Activated T-cell treated with anti-CD3 and anti-CD28 coated beads for 24 hours (primary cell): ENCODE results near the gene PPP6R3.

Source experiments
- DNase-seq: peaks from one replicate; pipeline ENCODE4 v3.0.0-alpha.2; 2020; ENCODE audit warnings: low read depth

The PPP6R3 gene

DNA sequence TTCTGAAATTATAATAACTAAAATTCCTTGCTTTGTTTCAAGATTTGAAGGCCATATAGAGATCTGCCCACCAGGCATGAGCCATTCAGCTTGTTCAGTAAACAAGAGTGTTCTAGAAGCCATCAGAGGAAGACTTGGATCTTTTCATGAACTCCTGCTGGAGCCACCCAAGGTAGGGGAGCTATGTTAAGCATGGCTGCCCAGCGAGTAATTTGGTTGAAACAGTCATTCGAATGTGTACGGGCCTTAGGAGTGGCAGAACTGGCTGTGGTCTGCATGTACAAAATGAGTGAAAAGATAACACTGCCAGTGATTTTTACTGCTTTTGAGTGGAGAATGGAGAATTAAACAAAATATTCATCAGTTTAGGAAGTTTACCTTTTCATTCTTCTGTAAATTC is 103.7 kb downstream of the PPP6R3 start:
- DNase-seq = no peak

DNA sequence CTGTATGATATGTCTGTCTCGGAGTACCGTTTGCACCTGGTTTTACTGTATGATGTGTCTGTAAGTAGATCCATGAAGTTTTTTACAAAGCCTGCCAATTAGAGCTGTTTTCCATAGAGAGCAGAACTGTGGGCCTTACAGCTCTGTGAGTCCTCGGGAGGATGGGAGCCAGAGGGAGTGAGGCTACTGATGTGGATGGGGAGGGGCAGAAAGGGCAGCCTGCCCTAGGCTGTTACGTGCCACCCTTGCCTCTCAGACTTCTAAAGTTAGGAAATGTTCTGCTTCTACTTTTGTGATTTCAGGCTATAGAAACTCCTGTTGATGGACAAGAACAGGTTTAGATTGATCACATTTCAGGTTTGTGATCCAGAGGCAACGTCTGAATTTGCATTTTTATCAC is 105.2 kb downstream of the PPP6R3 start:
- no peak for DNase-seq

DNA sequence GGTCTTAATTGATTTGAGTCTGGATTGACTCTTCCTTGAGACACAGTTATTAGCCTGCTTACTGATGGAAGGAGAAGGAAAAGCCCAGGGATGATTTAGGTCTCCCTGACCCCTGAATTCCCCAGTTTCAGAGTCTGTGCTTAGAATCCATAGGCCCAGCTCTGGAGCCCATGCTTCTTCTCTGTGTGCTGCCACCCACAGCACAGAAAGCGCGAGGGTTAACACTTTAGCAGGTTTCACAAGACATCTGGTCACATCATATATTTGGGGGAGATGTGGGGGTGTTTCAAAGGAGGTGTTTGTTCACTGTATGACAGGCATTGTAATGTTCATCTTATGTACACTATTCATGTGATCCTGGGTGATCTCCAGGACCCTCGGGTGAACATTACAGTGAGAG is 107.0 kb downstream of the PPP6R3 start:
- no peak for DNase-seq

DNA sequence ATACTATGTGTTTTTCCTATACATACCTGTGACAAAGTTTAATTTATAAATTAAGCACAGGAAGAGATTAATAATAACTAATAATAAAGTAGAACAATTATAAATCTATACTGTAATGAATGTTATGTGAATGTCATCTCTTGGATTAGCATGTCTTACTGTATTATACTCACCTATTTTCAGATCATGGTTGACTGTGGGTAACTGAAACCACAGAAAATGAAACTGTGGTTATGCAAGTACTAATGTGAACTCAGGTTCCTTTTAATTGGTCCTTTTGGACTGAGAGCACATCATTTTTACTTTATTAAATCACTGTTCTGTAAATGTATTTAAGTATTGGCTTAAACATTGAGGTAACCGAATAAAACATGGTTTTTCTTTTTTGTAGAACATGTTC is 108.8 kb downstream of the PPP6R3 start:
- DNase-seq = no peak

DNA sequence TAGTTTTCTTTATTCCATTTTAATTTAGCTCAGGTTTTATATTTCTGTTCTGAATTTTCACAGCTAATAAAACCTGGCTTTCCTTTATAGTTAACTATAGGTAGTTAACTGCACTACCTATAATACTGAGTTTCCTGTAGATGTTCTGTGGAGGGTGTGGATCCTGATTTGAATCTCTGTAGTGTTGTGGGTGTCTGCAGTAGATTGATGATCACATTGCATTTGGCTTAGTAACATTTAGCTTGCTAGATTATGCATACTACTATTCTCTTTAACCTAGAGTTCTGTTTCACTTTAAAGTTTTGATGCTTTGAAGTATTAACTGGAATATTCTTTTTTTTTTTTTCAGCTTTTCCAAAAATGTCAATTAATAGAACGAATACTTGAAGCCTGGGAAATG is 110.1 kb downstream of the PPP6R3 start:
- DNase-seq = no peak

DNA sequence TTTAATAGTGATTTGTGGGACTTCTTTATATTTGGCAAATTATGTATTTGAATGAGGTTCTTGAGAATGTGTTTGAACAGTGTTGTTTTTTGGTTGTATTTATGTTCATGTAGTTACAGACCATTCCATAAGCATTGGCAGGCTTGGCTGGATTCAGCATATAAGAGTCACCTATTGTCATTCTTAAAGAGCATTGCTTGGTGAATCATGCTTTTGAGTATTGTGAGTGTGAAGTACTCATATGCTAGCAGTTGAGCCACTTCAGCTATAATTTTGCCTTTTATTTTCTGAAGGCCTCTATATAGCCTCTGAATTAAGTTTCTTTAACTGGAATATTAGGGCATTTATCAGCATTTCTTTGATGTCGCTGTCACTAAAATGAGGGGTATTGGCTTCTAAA is 113.8 kb downstream of the PPP6R3 start:
- no peak for DNase-seq

DNA sequence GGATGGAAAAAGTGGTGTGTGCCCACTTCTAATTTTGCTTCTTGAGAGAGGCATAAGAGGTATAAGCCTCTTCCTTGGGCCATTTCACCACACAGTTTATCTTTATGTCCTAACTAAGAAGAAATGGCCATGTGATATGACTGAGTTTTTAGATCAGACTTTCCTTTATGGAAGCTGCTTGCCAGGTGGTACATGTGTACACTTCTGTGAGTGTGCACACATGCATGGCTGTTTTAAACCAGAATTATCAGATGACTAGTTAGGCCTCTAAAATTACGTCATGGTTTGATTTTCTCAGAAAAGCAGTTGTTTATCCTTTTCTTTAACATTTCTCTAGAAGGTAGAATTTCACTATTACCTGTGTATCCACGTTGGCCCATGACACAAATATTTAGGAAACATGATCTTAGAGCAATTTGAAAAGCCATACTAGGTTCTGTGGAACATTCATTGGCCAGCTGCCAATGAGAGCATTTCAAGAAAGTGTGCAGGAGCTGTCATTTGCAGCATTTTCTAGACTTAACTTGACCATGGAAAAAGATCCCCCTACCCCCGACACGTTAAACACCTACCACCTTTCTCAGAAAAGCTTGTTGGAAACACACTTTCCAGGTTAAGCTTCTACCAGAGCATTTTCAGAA is 114.6 kb downstream of the PPP6R3 start:
- DNase-seq = no peak

DNA sequence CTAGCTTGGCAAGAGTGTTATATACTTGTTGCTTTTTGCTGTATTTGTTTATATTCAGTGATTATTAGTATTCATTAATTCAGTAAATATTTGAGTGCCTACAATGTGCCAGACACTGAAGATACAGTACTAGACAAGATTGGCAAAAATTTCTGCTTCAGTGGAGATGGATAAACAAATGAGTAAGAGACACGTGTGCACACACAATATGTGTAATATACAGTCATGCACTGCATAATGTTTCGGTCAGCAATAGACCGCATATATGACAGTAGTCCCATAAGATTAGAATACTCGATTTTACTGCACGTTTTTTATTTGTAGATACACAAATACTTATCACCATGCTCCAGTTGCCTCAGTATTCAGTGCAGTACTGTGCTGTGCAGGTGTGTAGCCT is 118.9 kb downstream of the PPP6R3 start:
- DNase-seq = no peak

DNA sequence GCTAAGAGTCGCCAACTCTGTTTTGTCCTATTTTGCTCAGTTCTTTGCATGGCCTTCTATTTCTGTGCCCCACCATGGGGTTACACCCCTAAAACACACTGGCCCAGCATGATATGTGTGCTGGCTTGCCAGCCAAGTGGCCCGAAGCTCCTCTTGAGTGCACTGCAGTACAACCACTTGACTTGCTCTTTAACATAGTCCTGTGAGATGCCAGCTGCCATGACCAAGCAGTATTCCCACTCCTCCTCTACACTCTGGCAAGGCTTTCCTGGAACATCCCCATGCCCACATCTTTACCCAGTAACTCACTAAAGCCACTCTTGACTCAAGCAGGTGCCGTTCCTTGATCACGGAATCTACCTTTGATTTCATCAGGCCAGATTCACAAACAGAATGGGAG is 120.9 kb downstream of the PPP6R3 start:
- no peak for DNase-seq

DNA sequence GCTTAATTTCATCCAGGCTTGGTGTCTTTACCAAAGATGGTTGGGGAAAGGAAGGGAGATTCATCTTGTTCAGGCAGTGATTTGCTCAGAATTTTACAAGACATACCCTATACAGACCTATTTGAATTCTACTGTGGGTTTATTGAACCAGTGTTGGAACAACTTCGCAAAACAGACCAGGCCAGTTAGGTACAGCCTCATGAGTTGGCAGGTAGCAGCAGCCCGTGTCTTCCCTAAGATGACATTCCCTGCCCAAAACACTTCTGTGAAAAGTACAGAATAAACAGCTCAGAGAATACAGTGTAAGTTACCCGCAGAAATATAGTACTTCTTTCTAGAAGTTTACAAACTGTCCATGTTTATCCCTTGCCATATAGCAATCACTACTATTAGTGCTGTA is 121.3 kb downstream of the PPP6R3 start:
- no peak for DNase-seq

DNA sequence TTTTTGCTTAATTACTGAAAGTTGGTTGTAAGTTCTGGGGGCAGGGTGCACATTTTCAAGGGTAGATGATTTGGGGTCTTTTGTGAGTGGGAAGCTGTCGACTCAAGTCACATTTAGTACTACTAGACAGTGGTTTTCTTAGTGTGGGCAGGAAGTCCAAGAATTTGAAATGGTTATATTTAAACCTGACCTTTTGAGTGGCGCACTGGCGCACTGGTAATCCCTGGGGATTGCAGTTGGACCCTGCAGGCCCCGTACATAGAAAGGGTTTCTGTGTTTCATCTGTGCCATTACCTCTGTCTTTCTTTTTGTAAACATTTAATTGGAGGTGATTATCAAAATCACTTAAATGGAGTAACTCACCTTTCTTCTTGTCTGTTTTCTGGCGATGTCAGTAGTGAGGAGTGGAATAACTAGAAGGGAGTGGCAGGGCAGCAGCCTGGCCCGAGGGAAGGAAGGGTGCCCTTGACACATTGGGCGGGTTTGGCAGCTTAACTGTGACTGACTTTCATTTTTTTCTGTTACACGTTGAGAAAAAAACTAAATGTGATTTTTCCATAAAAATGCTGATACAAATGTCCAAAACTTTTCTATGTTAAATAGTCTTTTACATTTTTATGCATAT is 122.0 kb downstream of the PPP6R3 start:
- DNase-seq = no peak

DNA sequence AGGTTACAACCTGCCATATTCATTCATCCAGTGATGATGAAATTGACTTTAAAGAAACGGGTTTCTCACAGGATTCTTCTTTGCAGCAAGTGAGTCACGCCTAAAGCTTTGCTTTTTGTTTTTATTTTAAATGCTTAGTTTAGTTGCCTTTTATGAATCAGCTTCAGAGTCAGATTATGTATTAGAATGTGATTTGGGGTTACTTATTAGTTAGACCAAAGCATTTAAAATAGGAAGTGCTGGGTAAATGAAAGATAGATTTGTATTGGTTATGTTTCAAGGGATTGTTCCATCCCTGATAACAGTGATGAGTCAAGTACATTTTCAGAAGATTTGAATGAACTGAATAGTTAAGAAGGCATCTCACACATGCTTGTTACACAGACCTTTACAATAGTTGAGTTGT is 122.5 kb downstream of the PPP6R3 start:
- DNase-seq = no peak

DNA sequence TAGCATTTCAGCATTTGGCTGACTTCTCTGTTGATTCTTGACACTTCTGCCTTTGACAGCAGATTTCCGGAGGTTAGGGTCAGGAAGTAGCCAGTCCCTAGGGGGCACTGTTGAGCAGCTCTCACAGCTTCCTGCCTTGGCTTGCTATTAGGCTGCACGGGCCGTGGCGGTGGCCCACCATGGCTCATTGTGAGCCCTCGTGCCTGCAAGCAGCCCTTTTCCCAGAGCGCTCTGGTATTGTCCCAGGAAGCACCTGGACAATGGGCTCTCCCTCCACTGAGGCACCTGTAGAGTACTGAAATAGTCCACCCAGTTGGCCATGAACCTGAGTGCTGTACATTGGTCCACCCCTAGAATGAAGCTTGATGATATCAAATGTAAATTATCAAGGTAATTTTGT is 123.5 kb downstream of the PPP6R3 start:
- DNase-seq = peak; percentile 33

DNA sequence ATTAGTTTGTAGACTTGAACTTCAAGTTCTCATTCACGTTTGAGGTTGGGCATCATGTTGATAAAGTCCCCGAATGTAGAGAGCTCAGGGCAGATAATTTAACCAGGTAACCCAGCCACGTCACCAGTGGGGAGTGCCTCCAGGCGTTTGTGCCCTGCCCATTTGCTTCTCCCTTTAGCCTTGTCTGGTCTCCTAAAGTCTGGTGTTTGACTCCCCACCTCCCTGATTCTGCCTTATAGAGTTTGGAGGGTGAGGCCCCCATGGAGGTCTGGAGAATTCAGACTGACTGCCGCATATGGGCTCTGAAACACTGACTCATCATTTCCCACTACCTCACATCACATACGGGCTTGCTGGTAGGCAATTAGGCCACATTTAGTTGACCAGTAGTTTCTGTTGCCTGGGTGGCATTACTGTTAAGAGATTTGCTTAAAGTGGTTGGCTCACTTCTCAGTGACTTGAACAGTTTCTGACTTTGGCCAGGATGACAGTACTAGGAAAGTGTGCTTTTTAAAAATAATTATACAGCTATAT is 124.5 kb downstream of the PPP6R3 start:
- no peak for DNase-seq

DNA sequence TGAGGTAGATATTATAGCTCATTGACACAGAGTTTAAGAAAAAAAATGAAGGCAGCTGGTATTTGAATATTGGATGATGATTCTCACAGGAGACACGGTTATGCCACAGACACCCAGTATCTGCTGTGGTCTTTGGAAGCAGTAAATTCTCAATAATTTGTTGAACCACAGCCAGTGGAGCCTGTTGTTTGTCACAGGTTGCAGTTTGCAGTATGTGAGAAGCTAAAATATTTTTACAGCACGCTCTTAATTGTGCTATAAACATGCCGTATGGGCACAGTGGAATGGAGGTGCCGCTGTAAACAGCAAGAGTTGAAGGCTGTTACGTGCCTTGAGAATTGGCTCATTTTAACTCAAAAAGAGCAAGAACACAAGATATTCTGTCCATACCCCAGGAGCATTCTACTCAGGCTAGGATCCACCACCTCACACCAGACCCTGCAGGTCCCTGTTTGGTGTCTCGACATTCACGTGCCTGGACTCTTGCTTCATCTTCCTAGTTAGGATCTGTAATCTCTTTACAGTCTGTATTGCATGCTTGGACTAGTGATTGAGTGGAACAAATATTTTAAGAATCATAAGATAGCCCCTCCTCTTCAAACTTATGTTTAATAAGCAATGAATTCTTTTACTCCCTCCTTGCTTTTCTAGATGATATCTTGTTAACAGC is 129.1 kb downstream of the PPP6R3 start:
- DNase-seq = no peak

DNA sequence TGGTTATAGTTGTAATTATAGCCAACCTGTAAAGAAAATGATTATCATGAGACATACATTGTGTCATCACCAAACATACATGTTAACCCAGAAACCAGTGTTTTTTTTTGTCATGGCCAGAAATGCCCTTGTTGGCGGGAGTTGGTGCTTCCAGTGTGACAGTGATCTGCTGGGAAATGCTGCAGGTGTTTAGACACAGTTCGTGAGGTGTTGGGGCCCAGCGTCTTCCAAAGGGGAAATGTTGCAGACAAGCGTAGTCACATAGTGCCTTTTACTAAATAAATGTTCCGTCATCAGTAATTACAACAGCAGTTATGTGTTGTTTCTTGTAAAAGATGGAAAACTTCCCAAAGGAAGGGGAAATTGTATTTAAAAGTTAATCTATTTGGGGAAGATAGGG is 131.2 kb downstream of the PPP6R3 start:
- no peak for DNase-seq

DNA sequence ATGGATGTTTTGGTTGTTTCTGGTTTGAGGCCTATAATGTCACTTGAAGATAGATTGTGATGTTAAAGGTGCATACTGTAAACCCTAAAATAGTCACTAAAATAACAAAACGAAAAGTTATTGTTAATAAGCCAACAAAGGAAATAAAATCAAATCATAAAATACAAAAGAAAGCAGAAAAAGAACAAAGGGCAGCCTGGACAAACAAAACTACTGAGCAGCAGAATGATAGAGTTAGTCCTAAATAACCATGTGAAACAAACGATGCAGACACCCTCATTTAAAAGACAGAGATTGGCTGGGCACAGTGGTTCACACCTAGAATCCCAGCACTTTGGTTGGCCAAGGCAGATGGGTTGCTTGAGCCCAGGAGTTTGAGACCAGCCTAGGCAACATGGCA is 132.9 kb downstream of the PPP6R3 start:
- no peak for DNase-seq

DNA sequence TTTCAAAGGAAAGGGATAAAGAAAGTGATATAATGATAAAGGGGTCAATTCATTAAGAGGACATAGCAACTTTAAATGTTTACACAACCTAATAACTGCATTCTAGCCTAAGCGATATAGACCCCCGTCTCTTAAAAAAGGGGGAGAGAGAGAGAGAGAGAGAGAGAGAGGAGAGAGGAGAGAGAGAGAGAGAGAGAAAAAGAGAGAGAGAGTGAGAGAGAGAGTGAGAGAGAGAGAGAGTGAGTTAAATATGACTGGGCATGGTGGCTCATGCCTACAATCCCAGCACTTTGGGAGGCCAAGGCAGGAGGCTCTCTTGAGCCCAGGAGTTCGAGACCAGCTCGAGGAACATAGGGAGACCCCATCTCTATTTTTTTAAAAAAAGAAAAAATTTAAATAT is 133.6 kb downstream of the PPP6R3 start:
- no peak for DNase-seq

DNA sequence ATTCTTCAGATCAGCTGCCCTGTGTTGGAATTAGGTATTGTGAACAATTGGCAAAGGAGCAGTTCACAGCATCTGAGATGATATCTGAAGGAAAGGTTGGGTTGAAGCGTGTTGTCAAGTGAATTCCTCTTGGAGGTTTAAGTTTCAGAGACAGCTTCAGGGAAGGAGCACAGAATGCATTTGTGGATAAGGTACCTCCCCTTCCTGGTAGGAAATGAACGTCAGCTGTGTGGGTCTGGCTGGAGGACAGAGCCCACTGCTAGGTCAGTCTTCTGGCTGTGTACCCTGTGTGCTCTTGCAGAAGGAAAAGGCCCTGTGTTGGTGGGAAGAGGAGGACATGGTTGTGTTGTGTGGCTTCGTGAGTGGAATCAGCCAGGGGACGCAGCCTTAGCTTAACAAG is 135.7 kb downstream of the PPP6R3 start:
- no peak for DNase-seq

DNA sequence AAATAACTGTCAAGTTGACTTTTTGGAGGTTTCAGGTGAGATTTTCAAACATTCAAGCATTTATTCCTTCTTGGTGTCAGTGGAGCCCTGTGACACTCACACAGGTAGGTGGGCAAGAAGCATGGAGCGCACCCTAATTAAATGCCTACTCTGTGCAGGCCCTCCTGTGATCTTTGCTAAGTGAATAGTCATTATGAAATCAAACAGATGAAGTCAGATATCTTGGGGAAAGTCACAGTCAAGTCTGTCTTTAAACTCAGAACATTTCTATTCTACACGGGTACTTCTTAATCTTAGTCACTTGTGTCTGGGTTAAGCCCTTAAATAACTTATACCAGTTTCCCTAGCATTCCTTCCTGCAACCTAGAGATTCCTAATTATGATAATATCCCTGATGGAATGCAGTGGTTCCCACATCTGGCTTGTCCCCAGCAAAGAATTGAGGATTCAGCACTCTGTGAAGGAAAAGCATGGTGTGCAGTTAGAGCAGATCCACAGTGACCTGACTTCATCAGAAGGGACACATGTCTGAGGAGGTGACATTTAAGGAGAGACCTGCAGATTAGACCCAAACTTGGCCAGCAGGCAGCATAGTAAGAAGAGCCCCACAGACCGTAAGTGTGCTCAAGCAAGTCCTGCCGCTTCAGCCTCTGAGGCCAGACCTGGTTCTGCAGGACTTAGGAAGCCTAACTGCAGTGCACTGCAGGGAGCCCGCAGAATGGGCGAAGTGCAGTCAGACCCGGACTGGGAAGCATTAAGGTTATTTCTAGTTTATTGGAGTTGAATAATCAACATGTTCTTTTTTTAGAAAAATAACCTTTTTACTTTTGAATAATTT is 138.5 kb downstream of the PPP6R3 start:
- DNase-seq = no peak

DNA sequence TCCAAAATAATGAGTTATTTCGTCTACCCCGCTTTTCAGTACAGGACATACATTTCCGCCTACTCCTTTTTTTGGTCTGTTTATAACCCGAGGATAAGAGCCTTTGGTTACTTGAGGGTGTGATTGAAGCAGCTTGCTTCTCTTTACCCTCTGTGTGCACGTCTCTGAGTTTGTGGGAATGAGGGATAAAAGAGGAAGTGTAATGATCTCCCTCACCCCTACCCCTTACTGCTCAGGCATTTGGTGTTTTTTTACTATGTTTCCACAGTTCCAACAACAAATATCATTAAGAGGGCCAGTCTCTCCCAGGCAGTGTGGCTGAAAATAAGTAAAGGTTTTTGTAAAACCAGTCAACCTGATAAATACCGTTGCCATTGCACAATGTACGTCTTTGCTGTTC is 140.6 kb downstream of the PPP6R3 start:
- no peak for DNase-seq

DNA sequence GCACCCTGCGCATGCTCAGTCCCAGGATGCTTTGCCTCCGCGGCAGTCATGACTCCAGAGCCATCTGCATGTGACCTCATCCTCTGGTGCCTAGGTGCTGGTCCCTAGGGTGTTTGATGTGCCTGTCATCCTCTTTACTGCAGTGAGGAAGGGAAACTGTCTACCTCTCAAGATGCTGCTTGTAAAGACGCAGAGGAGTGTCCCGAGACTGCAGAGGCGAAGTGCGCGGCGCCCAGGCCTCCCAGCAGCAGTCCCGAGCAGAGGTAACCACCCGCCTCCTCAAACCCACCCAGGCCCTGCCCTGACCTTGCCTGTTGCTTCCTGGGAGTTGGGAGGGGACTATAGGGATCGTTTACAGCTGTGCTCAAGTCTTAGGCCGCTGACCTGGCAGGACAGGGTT is 149.2 kb downstream of the PPP6R3 start:
- no peak for DNase-seq
